NCI-H2029 (cell line): ENCODE measurements around the gene PRSS27.
"Not testable (repeated sequence)": the region's sequence is repeated elsewhere in the genome, so short reads cannot be mapped to it uniquely, and the experiment has no call there.

Experiments used
- DNase-seq: peaks from one replicate; lab custom pipeline; 2025; lab: John Stamatoyannopoulos, UW

Gene PRSS27

GRCh38 chr16:2708290-2708639 is 11.8 kb downstream of the PRSS27 start:
- no peak for DNase-seq

DNA sequence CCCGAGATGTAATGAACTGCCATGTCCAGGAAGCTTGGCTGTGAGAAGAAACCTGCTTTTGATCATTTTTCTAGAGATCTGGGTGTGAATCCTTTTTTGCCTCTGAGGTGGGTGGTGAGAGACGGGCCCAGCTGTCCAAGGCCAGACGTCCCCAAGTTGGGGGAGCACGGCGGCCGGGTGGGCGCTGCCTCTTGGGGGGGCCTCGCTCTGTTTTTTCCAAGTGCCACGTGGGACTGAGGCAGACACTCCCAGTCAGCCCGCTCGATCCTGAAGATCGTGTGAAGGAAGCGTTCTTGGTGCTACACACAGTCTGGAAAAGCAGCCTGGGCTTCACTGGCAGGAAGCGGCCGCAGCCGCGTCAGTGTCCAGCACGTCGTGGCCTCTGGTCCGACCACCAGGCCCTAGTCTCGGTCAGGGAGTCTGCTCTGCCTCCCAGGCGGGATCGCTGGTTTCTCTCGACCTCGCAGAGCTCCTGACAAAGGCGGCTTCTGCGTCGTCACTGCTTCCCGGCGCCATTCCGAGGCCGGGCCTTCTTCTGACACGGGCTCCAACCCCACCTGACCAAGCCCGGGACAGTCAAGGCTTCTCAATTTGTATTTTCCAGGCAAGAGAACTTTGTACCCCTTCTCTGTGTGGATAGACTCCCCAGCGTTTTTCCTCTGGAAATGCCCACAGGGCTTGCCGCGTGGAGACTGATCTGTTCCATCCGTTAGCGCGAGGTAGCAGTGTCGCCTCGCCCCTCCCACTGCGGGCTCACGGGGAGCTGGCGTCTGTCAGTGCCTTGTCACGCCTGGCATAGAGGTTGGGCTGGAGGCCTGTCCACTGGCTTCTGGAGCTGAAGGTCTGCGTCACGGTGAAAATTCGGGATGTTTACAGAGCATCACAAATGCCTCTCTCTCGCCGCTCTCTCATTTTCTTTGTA is 12.4 kb downstream of the PRSS27 start:
- no peak for DNase-seq

- no peak for DNase-seq
Measured at GRCh38 chr16:2706611-2707311, 13.3 kb downstream of the PRSS27 start.

GRCh38 chr16:2706085-2706484 is 13.9 kb downstream of the PRSS27 start:
- DNase-seq, result no peak

DNA sequence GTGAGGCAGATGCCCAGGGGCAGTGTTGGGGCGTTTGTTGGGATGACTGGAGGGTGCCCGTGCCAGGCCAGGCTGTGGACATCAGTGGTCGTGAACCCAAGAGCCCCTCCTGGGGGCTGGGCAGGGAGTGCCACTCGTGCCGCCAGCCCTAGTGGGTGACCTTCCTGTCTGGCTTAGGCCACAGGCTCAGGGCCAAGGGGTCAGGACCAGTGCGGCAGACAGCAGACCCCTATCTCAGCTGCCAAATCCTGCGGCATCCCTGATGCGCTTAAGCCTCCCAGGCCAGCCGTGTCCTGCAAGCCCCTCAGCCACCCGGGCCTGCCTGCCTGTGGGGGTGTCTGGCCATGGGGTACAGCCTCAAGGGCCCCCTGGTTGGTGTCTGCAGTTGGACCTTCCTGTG is 14.7 kb downstream of the PRSS27 start:
- DNase-seq, result no peak

DNA sequence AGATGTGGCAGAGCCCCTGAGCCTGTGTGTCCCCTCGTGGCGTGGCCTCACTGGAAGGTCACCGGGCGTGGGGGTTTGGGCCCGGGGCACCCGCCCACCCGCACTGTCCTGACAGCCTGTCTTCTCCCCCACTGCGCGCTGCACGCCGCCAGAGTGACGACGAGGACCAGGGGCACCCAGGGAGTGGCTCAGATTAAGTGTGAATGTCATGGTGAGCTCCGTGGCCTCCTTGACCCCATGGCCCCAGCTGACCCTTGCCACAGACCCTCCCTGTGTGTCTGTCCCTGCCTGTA is 15.1 kb downstream of the PRSS27 start:
- no peak for DNase-seq

- no peak for DNase-seq
Measured at GRCh38 chr16:2704166-2704982, 15.7 kb downstream of the PRSS27 start.

DNA sequence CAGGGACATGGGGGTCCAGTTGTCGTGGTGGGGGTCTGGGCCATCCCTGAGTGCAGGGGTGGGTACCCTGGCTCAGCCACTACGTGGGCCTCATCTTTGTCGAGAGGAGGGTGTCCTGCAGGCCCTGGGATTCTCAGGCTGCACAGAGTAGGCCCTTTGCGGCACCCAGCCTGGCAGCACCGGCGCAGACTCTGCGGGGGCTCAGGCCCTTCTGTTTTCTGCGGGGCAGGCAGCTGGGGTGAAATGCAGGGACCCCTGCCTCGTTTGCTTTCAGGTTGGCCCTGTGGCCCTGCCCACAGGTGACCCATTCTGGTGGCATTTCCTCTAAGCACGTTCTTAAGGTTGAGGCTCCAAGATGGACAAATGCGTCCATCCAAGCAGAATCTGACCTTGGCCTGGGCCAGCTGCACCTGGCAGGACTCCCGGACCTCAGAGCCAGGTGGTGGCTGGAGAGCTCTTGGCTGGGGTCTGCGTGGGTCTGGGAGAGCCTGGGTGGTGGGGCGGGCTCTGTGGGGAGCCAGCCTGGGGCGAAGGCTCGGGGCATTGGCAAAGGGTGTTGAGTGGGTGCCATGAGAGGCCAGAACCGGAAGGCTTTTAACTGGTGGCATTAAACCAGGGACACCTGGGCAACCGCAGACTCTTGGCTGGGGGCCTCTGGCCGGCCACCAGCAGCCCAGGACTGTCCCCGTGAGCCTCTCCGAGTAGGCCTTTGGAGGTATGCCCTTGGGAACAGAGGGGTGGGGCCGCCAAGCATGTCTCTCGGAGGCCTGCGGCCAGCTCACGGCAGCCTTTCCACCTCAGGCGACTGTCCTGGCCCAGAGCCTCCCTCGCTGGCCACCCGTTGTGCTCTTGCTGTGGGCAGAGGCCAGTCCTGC is 16.9 kb downstream of the PRSS27 start:
- no peak for DNase-seq

DNA sequence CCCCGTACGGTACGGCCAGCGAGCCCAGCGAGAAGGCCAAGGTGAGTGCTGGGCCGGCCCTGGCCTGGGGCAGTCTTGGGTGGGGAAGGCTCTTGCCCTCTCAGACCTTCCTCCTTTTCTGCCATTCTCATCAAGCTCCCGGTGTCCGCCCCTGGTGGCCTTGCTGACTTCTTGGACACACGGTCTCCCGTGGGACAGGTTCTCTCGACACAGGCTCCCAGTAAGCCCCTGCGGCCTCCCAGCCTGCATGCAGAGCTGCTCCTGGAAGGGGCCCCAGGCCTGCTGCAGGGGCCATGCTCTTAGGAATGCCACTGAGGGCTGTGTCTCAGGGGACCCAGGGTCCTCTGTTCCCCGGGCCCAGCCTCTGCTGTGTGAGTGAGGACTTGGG is 17.6 kb downstream of the PRSS27 start:
- DNase-seq, result no peak

- DNase-seq, result no peak
Measured at GRCh38 chr16:2701713-2702437, 18.1 kb downstream of the PRSS27 start.

- DNase-seq, result no peak
Measured at GRCh38 chr16:2701272-2701671, 18.8 kb downstream of the PRSS27 start.

DNA sequence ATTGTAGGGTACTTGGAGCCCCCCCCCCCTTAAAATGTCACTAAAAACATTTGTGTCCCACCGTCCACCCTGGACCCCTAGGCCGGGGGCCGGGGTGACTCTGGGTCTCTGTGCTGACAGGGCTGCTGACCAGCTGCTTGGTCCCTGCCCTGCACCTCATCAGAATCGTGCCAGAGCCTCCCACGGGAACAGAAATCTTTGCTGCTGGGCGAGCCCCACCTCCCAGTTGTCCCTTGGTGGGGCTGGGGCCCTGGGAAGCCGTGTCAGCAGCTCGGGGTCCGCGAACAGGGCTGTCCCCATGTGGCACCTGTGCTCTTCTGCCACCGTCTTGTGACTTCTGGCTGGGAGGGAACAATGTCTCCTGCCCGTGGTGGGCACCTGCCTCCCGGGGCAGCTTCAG is 19.2 kb downstream of the PRSS27 start:
- no peak for DNase-seq

DNA sequence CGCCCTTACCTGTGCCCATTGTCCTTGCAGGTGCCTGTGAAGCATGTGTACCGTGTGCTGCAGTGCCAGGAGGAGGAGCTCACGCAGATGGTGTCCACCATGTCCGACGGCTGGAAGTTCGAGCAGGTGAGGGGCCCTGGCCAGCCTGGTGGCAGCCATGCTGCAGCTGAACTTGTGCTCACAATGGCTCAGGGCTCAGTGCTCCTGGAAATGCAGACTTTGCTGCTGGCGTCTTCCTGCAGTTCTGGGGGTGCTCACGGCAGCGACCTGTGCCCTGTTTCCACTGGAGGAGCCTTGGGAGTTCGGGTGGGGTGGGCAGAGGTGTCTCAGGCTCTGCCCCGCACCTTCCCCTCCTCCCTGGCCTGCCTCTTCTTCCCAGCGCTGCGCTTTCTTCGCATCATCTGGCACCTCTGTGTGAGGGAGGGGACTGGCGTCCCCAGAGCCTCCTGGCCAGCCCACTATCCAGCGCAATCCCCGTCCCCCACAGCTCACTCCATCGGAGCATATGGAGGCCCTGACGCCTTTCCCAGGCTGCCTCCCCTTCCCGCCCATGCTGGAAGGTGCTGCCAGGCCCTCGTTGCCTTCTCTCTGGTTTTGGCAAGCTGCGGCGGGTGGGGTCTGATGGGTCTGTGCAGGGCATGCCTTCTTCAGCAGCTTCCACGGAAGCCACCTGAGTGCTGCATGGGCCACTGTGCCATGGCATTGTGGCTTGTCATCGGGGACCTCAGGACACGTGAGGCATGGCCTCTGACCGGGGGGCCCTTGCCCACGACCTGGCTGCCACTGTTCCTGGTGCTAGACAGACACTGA is 20.0 kb downstream of the PRSS27 start:
- no peak for DNase-seq

- no peak for DNase-seq
Measured at GRCh38 chr16:2698965-2699750, 20.9 kb downstream of the PRSS27 start.

GRCh38 chr16:2698103-2698870 is 21.7 kb downstream of the PRSS27 start:
- no peak for DNase-seq

DNA sequence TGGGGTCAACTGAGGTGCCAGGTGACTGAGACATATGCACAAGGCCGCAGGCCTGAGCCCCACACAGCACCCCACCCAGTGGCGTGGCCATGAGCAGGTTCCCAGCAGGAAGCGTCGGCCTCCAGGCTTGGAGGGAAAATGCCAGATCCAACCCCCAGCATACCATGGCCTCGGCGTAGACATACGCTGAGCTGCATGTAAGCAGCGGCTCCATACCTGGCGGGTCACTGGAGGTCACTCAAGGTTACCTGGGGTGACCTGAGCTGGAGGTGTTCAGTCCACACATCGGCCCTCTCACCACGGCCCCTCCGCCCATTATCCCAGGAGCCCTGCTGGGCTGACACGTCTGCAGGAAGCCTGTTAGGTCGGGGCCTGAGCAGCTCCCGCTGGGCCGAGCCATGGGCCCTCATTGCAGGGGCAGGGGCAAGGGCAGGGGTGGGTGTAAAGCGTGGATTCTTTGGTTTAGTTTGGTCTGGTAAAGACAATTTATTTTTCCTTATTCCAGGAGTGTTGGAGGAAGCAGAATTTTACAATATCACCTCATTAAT is 22.5 kb downstream of the PRSS27 start:
- DNase-seq, result no peak

DNA sequence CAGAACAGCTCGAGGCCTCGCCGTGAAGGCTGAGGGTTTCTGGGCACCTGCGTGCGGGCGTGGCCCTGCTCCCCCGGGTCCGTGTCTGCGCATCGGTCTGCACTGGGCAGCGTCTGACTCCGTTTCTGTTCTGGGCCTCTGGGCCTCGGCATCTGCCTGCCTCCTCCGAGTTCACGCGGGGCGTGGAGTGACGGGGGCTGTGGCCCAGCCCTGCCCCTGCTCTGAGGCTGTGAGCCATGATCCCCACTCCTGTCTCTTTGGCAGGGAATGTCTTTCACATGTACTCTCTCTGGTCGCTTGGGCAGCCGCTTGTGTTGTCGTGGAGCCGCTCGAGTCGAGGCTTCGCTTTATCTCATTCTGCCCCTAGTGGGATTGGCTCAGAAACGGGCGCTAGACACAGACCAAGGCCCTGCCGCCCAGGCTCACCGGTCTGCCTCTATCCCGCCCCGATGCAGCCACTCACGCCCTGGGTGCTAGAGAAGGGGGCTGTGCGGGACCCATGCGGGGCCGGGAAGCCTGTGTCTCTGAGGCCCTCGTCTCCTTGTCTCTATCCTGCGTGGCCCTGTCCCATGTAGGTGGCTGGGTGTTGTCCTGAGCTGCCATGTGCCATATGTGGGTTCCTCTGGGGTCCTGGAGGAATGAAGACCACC is 23.3 kb downstream of the PRSS27 start:
- DNase-seq, result not testable (repeated sequence)
